SK-N-MC (cell line): ENCODE results near the gene LONP2.

Experiments
- EZH2 ChIP-seq: fragments of 200-600 bp; sonication (generic); IDR thresholded peaks from one replicate; pipeline ENCODE4 v1.6.1; 2017; ENCODE audit warnings: antibody characterized with exemption
- FOXP2 ChIP-seq: optimal IDR thresholded peaks from 2 replicates; pipeline ENCODE3; 2011; ENCODE audit warnings: mild to moderate bottlenecking, moderate library complexity; ENCODE audit not compliant: insufficient read depth; ENCODE audit errors: extremely low read length, control extremely low read depth
- POLR2AphosphoS5 ChIP-seq: IDR thresholded peaks from 2 replicates; pipeline ENCODE4 v1.6.1; 2012; ENCODE audit warnings: mild to moderate bottlenecking, low read depth, low read length, borderline replicate concordance

- TF ChIP-seq EZH2 (no peak), POLR2AphosphoS5 (no peak), FOXP2 (no peak)
Observed at GRCh38 chr16:48386559-48387312, 142.6 kb downstream of the LONP2 start.
